ENCODE measurements around the gene VPS11.

Gene VPS11

DNA sequence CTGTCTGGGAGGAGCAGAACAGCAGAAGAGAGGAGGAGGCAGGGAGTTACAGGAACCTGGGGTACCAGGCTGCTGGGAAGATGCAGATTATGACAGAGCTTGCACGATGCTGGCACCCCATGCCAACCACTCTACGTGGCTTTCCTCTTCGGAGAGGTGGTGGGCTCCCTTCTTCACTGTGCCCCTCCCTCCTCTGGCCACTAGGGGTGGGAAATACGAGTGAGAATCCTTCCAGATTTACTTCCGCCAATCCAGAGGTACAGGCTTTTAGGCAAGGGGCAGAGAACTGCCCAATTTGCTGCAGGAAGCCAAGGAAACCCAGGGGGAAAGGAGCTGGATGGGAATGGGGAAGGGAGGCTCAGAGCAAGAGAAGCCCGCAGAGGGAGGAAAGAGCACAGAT lies 22.9 kb upstream of the VPS11 start:
- no peak for TF ChIP-seq CTCF (IDR thresholded peaks at IDR 0.05)

- no peak for TF ChIP-seq CTCF (IDR thresholded peaks at IDR 0.05)
Measured at GRCh38 chr11:119046489-119046888, 21.1 kb upstream of the VPS11 start.

DNA sequence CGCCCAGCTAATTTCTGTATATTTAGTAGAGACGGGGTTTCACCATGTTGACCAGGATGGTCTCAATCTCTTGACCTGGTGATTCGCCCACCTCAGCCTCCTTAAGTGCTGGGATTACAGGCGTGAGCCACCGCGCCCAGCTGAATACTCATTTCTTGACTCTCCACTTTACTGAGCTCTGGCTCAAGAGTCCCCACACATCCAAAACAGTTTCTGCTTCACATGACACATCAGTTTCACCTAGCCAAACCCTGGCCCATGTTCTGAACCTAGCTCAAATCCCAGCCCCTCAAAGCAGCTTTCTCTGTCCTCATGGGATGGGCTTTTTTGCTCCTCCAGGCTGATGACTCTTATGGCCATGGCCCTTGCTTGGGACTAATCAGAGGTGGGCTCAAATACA lies 20.4 kb upstream of the VPS11 start:
- no peak for TF ChIP-seq CTCF (IDR thresholded peaks at IDR 0.05)

DNA sequence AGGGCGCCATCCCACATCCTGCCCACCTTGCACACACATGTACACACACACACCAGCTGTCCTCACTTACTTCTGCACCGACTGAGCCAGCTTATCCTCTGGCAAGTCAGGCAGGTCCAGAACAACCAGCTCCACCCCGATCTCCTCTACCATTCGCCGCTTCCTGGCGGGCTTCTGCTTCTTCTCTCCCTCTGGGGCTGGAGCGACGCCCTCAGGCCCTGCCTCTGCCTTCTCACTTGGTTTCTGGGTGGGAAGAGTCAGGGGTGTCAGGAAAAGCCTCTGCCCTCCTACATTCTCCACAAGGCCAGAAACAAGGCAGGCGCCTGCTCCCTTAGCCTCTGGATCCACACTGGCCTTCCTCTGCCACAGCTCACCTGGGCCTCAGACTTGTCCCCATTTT lies 19.0 kb upstream of the VPS11 start:
- TF ChIP-seq CTCF (IDR thresholded peaks at IDR 0.05) = no peak

- TF ChIP-seq CTCF (IDR thresholded peaks at IDR 0.05) = no peak
Measured at GRCh38 chr11:119049081-119049480, 18.5 kb upstream of the VPS11 start.

DNA sequence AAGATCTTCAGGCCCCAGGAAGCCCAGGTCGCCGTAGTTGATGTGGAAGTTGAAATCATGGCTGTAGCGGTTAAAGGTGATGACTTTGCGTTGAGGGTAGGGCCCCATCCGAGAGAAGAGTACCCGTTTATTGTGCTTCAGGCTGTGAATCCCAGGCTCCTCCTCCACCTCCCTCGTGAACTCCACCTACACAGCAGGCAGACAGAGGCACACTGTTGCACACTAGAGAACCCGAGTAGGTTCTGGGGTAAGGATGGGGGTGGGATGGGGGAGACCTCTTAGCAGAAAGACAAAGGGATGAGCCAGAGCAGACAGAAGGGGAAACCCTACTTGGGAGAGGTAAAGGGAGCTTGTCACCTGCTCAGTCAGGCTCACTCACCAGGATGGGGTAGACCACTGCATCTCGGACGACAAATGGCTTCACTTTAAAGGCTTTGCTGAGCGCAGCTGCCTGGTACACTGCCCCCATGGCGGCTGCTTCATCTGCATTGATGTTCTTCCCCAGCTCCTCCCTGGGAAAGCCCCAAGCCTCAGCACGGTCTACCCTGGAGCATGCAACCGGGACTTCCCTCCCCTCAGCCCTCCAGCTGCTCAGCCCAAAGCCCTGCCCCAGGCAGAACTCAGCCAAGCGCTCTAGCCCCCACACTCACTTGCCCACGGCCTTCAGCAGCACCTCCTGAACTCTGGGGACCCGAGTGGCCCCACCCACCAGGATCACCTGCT lies 16.0 kb upstream of the VPS11 start:
- TF ChIP-seq CTCF (IDR thresholded peaks at IDR 0.05) = no peak

DNA sequence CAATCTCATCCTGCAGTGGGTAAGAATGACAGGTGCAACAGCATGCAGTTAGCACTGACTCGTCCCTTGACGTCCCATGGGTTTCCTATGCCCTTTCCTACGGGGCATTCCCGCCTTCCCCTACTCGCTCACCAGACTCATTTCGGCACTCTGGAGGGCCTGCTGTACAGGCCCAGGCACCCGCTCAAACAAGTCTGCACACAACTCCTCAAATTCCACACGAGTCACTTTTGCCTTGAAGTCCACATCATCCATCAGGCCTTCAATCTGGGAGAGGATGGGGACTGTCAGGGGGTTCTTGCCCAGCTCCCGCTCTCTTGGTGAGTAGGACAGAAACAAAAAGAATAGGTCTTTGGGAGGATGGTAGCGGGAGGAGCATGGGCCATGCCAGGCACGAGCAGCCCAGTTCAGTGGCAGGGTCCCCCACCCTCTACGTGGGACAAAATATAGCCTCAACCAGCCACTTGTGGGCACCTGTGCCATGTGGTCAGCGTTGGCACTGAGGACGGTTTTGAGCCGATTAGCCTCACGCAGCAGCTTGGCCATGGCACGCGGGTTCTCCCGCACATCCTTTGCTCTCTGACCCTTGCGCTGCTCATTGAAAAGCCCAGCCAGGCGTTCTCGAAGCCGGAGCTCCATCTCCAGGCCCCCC lies 15.3 kb upstream of the VPS11 start:
- no peak for TF ChIP-seq CTCF (IDR thresholded peaks at IDR 0.05)
